ENCODE results near the gene GNAI2. TPM values are rescaled to one million over a fixed set of nuclear protein-coding genes. Genes with fewer than 3 reads are reported as not detected.
"Not testable (repeated sequence)": the region's sequence is repeated elsewhere in the genome, so short reads cannot be mapped to it uniquely, and the experiment has no call there.

GNAI2 gene
- total and polyA plus RNA-seq, 12 donors: 107 to 270 (median 146) TPM

DNA sequence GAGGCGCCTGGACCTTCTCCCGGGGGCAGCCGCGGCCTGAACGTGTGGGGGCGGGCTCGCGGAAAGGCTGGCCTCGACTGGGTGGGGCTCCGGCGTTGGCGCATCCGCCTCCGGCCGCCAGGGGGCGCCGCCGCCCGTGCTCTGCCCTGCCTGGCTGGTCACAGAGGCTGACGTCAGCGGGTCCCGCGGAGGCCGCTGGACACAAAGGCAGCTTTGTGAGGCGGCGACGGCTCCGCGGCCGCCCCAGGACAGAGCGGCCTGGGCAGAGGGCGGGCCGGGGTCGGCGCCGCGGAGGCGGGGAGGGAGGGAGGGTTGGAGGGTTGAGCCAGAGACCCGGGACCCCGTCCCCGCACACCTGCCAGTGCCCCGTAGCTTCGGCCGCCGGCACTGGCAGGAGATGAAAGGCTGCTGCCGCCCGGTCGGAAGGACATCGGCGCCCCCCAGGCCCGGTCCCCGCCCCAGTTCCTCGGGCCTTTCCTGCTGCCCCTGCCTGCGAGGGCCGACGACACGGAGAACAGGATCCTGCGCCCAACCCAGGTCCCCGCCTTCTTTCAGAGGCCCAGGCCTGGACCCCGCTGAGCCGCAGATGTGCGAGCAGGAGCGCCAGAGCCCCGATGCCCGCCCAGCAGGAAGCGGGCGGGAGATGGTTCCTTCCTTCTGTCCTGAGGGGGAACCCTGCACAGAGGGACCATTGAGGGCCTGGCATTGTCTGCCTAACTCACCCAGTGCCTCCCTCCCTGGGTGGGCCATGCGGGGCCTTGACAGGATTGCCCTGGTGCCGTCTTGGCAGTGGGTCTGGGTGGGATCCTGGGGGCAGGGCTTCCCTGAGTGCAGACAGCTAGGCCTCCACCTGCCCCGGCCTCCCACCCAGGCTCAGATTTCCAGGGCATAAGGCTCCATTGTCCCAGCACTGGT lies 24.3 kb downstream of the GNAI2 start:
- WGBS, 2 donors: 1% methylated on average over 67 to 70 of the region's 70 CpGs
- Histone ChIP-seq H3K36me3 (peaks cover 6 to 45% (median 30%) of the 10 kb centered on the region in 9 donors), H3K4me1 (peaks cover 38 to 82% (median 53%) of the 10 kb centered on the region in 9 donors), H3K27ac (peak overlapping the region; percentile 94 to 100 (median 99)), H3K27me3 (no peaks in the 10 kb centered on the region), H3K9me3 (peaks cover 0 to 7% (median 0%) of the 10 kb centered on the region in 11 donors), H3K4me3 (peak overlapping the region; percentile 38 to 80 (median 69))
- TF ChIP-seq, protein P1, sequence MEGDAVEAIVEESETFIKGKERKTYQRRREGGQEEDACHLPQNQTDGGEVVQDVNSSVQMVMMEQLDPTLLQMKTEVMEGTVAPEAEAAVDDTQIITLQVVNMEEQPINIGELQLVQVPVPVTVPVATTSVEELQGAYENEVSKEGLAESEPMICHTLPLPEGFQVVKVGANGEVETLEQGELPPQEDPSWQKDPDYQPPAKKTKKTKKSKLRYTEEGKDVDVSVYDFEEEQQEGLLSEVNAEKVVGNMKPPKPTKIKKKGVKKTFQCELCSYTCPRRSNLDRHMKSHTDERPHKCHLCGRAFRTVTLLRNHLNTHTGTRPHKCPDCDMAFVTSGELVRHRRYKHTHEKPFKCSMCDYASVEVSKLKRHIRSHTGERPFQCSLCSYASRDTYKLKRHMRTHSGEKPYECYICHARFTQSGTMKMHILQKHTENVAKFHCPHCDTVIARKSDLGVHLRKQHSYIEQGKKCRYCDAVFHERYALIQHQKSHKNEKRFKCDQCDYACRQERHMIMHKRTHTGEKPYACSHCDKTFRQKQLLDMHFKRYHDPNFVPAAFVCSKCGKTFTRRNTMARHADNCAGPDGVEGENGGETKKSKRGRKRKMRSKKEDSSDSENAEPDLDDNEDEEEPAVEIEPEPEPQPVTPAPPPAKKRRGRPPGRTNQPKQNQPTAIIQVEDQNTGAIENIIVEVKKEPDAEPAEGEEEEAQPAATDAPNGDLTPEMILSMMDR (IDR thresholded peaks at IDR 0.05): peak; percentile 96 to 99 (median 98)
- intact Hi-C loops (cut with DNase I): loop anchor here in 2 of 10 donors (1.0 to 10.0 kb wide), 2 partner anchors 64 to 65 kb away; partner anchors contain the start of genes HYAL2 (in 1 of the 2) and TUSC2 (in 1 of the 2)
- DNase-seq: peak; percentile 94 to 96
- ATAC-seq: peak; percentile 76 to 91 (median 84)

DNA sequence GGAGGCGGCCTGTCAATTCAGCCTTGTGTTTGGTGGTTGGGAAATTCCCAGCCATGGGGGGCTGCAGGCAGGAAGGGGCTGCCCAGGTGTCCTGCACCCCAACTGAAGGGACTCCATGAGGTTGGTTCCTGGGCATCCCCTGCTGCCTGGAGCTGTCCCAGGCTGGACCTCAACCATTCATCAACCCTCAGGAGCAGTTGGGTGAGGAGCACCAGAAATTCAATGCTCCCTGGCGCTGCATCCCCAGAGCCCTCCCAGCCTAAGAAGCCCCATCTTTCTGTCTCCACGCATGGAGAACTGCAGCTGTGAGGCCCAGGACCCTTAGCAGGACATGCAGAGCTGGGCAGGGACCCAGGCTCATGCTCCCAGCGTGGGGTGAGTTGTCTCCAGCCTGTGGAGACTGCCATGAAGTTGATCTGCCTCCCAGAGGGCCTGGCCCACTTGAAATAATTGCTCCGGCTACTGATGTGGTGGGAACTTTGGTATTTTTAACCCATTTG lies 25.0 kb downstream of the GNAI2 start:
- DNase-seq: no peak
- peaks cover 0 to 7% (median 0%) of the 10 kb centered on the region in 11 donors for H3K9me3 ChIP-seq
- peaks cover 35 to 82% (median 54%) of the 10 kb centered on the region in 9 donors for H3K4me1 ChIP-seq
- peak overlapping the region; percentile 94 to 100 (median 99) for H3K27ac ChIP-seq
- peaks cover 6 to 38% (median 26%) of the 10 kb centered on the region in 9 donors for H3K36me3 ChIP-seq
- peak overlapping the region; percentile 38 to 80 (median 69) for H3K4me3 ChIP-seq
- intact Hi-C loops (cut with DNase I): loop anchor here in 2 of 10 donors (1.0 to 10.0 kb wide), 2 partner anchors 63 to 64 kb away; partner anchors contain the start of genes HYAL2 (in 1 of the 2) and TUSC2 (in 1 of the 2)
- no peaks in the 10 kb centered on the region for H3K27me3 ChIP-seq
- TF ChIP-seq, protein P1 (IDR thresholded peaks at IDR 0.05): no peak
- ATAC-seq: no peak
- WGBS, 2 donors: 57 to 58% methylated on average over 5 of the region's 5 CpGs

DNA sequence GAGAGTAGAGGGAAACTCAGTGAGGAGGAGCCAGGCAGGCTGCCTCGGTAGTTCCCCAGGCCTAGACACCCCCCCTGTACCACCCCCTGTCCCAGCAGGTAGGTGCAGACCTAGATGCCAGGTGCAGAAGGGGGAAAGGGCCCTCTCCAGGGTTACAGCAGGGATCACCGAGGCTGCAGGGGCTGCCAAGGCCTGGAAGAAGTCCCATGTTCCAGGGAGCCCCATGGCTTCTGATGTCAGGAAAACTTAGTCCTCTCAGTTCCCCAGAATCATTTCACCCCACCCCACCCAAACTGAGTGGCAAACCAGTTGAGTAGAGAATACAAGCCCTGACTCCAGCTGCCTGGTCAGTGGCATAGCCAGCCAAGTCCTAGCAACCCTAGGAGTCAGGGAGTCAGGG lies 25.5 kb downstream of the GNAI2 start:
- Histone ChIP-seq H3K27me3 (no peaks in the 10 kb centered on the region), H3K27ac (peak overlapping the region in 9 of 10 donors; percentile 94 to 100 (median 99)), H3K4me1 (peaks cover 39 to 82% (median 54%) of the 10 kb centered on the region in 9 donors), H3K4me3 (peak overlapping the region in 2 of 10 donors; percentile 69 to 72), H3K36me3 (peaks cover 1 to 33% (median 21%) of the 10 kb centered on the region in 9 donors), H3K9me3 (peaks cover 0 to 7% (median 0%) of the 10 kb centered on the region in 11 donors)
- 57 to 60% methylated on average over 2 of the region's 2 CpGs for WGBS, 2 donors
- intact Hi-C loops (cut with DNase I): loop anchor here in 1 of 10 donors (10.0 kb wide), 1 partner anchor 63 kb away; the partner anchor contains the start of genes HYAL2 and TUSC2
- TF ChIP-seq, protein P1 (IDR thresholded peaks at IDR 0.05): no peak
- DNase-seq (no peak), ATAC-seq (no peak)

DNA sequence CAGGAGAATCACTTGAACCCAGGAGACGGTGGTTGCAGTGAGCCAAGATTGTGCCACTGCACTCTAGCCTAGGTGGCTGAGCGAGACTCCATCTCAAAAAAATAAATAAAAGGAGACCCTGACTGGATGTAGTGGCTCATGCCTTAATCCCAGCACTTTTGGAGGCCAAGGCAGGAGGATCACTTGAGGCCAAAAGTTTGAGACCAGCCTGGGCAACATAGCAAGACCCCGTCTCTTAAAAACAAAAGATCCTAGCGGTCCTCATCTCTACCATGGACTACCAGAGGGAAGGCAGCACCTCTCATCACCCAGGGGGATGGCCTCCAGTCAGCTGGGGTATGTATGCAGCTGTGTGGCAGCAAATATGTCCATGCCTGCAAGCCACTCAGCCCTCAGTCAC lies 26.2 kb downstream of the GNAI2 start:
- H3K27ac ChIP-seq: peak overlapping the region in 7 of 10 donors; percentile 97 to 100 (median 99)
- intact Hi-C loops (cut with DNase I): loop anchor here in 1 of 10 donors (10.0 kb wide), 1 partner anchor 63 kb away; the partner anchor contains the start of genes HYAL2 and TUSC2
- not testable (repeated sequence) for H3K4me3 ChIP-seq, H3K27me3 ChIP-seq, ATAC-seq, H3K9me3 ChIP-seq, DNase-seq
- H3K4me1 ChIP-seq: peaks cover 41 to 82% (median 55%) of the 10 kb centered on the region in 9 donors
- WGBS, 2 donors: 97 to 99% methylated on average over 4 of the region's 4 CpGs
- peaks cover 0 to 26% (median 14%) of the 10 kb centered on the region in 9 donors for H3K36me3 ChIP-seq

Measured in heart right ventricle (tissue), 16 donors.